Fibroblast of lung (primary cell): ENCODE measurements around the gene DTX1. TPM values are rescaled to one million over a fixed set of nuclear protein-coding genes. Genes with fewer than 3 reads are reported as not detected.
A peak's percentile ranks its signal among the peaks of the same experiment; 100 is the strongest.

Source experiments
- DNase-seq, 2 donors: peaks; one replicate each; pipeline versions ENCODE4 v3.0.0 to v3.0.0-alpha.2; 2010; ENCODE audit warnings: low read depth in 2 of 2
- H2AFZ ChIP-seq: 2 replicates; pipeline ENCODE4 v1.5.1; 2012; ENCODE audit warnings: low read length, control low read depth, inconsistent platforms
- H3K27ac ChIP-seq: 2 replicates; pipeline ENCODE4 v1.5.1; 2011; ENCODE audit warnings: low read length, control low read depth; ENCODE audit not compliant: insufficient read depth
- H3K27me3 ChIP-seq: 2 replicates; pipeline ENCODE4 v1.5.1; 2011; ENCODE audit warnings: mild to moderate bottlenecking, low read length; ENCODE audit not compliant: control insufficient read depth, insufficient read depth
- H3K36me3 ChIP-seq: 2 replicates; pipeline ENCODE4 v1.5.1; 2011; ENCODE audit warnings: low read length; ENCODE audit not compliant: control insufficient read depth, insufficient read depth
- H3K4me1 ChIP-seq: 2 replicates; pipeline ENCODE4 v1.5.1; 2011; ENCODE audit warnings: low read length; ENCODE audit not compliant: control insufficient read depth, insufficient read depth; ENCODE audit errors: extremely low read depth
- H3K4me2 ChIP-seq: 2 replicates; pipeline ENCODE4 v1.5.1; 2011; ENCODE audit warnings: low read length, control low read depth; ENCODE audit not compliant: insufficient read depth; ENCODE audit errors: extremely low read depth
- H3K4me3 ChIP-seq, 4 experiments: fragments of 200-600 bp in 1 of 4; sonication (generic) in 1 of 4; replicated peaks in 1 of 4; 2 replicates each; pipeline ENCODE4 v1.5.1; 2011 to 2016; ENCODE audit warnings: low read length in 4 of 4, low read depth in 3 of 4, mild to moderate bottlenecking in 3 of 4, control low read depth in 2 of 4, inconsistent platforms in 1 of 4, mixed read lengths in 1 of 4; ENCODE audit not compliant: insufficient read depth in 1 of 4; ENCODE audit errors: control extremely low read depth in 1 of 4
- H3K79me2 ChIP-seq: 2 replicates; pipeline ENCODE4 v1.5.1; 2012; ENCODE audit warnings: mild to moderate bottlenecking, low read length, inconsistent platforms; ENCODE audit not compliant: control insufficient read depth, insufficient read depth
- H3K9ac ChIP-seq: 2 replicates; pipeline ENCODE4 v1.5.1; 2011; ENCODE audit warnings: mild to moderate bottlenecking, low read length, control low read depth; ENCODE audit not compliant: insufficient read depth
- H3K9me3 ChIP-seq: 2 replicates; pipeline ENCODE4 v1.5.1; 2012; ENCODE audit warnings: low read depth, low read length; ENCODE audit not compliant: control insufficient read depth, insufficient read depth
- H4K20me1 ChIP-seq: 2 replicates; pipeline ENCODE4 v1.5.1; 2011; ENCODE audit warnings: low read length; ENCODE audit not compliant: control insufficient read depth, insufficient read depth; ENCODE audit errors: extremely low read depth
- EZH2 ChIP-seq: IDR thresholded peaks from 2 replicates; pipeline ENCODE4 v1.5.1; 2012; ENCODE audit warnings: low read length, control low read depth, mild to moderate bottlenecking; ENCODE audit errors: missing control alignments
- polyA minus RNA-seq: library from RNA; depleted of rRNA, polyadenylated mRNA; stranded (reverse); fragments of >200 nt; gene quantifications from 2 replicates; pipeline ENCODE4 v1.2.3, GENCODE V29; 2011; ENCODE audit warnings: low replicate concordance
- polyA plus RNA-seq, 2 donors: library from polyadenylated mRNA; depleted of rRNA in 1 of 2; stranded (reverse) in 1 of 2; unstranded in 1 of 2; fragments of >200 nt; gene quantifications; 2 replicates each; pipeline ENCODE4 v1.2.1, GENCODE V29; 2011 to 2012; ENCODE audit warnings: missing spikeins in 1 of 2
- total RNA-seq: library from RNA; depleted of rRNA; stranded (reverse); fragments of >200 nt; gene quantifications from 2 replicates; pipeline ENCODE4 v1.2.1, GENCODE V29; 2014
- TF ChIP-seq, protein P1 (sequence below), 2 donors: IDR thresholded peaks in 1 of 2; conservative IDR thresholded peaks in 1 of 2; 1 replicate in 1 of 2; 2 replicates in 1 of 2; pipeline ENCODE4 v1.5.1; 2011 to 2012; ENCODE audit warnings: low read length in 2 of 2, control low read depth in 1 of 2, inconsistent platforms in 1 of 2, low read depth in 1 of 2, mild to moderate bottlenecking in 1 of 2

Gene DTX1
- total RNA-seq (0.26 TPM in 1 of 2 replicates, not detected in the other), polyA plus RNA-seq (not detected in 2 replicates), polyA minus RNA-seq (not detected in 2 replicates)
- not detected in 2 replicates for polyA plus RNA-seq (2012)

DNA sequence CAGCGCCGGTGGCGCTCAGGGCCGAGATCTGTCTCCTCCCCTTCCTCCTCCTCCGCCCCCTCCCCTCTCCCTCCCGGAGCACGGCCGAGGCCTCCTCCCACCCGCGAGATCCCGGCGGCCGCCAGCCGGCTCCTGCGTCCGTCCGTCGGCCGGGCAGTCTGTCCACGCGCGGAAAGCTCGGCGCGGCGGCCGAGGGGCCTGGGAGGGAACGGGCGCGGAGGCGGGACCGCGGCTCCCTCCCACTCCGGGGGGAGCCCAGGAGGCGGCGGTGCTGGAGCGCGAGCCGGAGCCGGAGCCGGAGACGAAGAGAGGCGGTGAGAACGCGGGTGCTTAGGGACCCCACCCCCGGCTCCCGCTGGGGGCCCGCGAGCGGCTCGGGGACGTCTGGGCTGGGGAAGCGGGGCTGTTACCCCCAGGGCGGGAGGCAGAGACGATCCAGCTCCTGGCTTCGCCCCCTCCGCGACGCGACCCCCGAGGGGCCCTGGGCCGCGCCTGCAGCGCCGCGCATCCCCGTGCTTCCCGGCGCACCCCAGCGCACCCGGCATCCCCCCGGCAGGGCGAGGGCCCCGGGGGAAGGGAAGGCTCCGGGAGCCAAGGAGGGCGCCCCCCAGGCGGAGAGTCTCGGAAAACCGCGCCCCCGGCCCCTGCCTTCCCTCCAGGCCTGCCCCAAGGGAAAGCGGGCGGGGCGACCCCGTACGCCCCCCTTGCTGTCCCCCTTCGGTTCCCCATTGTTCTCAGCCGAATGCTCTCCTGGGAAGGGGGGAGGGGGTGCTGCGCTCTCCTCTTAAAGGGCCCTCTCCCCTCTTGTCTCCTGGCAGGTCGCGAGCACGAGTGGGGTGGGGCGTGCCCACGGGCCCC, at the start of gene DTX1:
Gene DTX1, plus strand, starts transcription at position 100 of the 858 bp plus-strand sequence. CDS start 1,463 bp downstream, outside the sequence.
- no peaks in the 10 kb centered on the region for H3K4me1 ChIP-seq
- no peak within 1 kb of the TSS for H3K9ac ChIP-seq
- H3K36me3 ChIP-seq: no peaks in the 10 kb centered on the region
- peak in 1 of 2 donors; percentile 3 for DNase-seq
- no peak within 1 kb of the TSS for H2AFZ ChIP-seq
- no peak for TF ChIP-seq EZH2
- TF ChIP-seq, protein P1, sequence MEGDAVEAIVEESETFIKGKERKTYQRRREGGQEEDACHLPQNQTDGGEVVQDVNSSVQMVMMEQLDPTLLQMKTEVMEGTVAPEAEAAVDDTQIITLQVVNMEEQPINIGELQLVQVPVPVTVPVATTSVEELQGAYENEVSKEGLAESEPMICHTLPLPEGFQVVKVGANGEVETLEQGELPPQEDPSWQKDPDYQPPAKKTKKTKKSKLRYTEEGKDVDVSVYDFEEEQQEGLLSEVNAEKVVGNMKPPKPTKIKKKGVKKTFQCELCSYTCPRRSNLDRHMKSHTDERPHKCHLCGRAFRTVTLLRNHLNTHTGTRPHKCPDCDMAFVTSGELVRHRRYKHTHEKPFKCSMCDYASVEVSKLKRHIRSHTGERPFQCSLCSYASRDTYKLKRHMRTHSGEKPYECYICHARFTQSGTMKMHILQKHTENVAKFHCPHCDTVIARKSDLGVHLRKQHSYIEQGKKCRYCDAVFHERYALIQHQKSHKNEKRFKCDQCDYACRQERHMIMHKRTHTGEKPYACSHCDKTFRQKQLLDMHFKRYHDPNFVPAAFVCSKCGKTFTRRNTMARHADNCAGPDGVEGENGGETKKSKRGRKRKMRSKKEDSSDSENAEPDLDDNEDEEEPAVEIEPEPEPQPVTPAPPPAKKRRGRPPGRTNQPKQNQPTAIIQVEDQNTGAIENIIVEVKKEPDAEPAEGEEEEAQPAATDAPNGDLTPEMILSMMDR (conservative IDR thresholded peaks at IDR 0.05 in 1 of 2, IDR thresholded peaks at IDR 0.05 in 1 of 2; ENCODE audit: low read depth in 1 of 2, low read length in 2 of 2): no peak
- no peak within 1 kb of the TSS for H3K27ac ChIP-seq
- no peaks in the 10 kb centered on the region for H3K9me3 ChIP-seq
- H3K79me2 ChIP-seq: no peaks in the 10 kb centered on the region
- peaks cover 9% of the 10 kb centered on the region for H3K27me3 ChIP-seq
- H4K20me1 ChIP-seq: peaks cover 2% of the 10 kb centered on the region
- no peak within 1 kb of the TSS for H3K4me2 ChIP-seq
- peak within 1 kb of the TSS in 1 of 4 experiments; percentile 35 for H3K4me3 ChIP-seq

DNA sequence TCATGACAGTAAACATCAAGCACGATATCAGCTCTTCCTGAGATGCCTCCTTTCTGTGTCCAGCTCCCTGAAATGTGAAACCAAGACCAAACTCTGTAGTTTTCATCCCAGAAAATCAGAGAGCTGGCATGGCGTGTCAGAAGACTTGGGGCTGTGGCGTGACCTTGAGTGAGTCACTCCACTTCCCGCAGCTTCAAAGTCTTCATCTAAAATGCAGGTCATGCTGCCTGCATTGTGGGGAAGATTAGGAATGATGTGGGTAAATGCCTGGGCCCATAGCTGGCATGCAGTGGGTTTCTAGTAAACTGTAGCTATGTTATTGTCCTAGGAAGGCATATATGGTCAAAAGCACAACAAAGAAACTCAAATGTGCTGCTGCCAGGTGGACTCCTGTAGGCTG, 49.4 kb upstream of the DTX1 start:
- H3K27ac ChIP-seq: no peak overlapping the region
- H3K9ac ChIP-seq: no peak overlapping the region
- no peak overlapping the region for H3K4me2 ChIP-seq
- H3K4me3 ChIP-seq: no peak overlapping the region
- H2AFZ ChIP-seq: no peak overlapping the region
- H3K27me3 ChIP-seq: no peaks in the 10 kb centered on the region
- H4K20me1 ChIP-seq: no peaks in the 10 kb centered on the region
- TF ChIP-seq EZH2: no peak
- TF ChIP-seq, protein P1 (conservative IDR thresholded peaks at IDR 0.05 in 1 of 2, IDR thresholded peaks at IDR 0.05 in 1 of 2; ENCODE audit: low read depth in 1 of 2, low read length in 2 of 2): no peak
- no peaks in the 10 kb centered on the region for H3K36me3 ChIP-seq
- H3K9me3 ChIP-seq: no peaks in the 10 kb centered on the region
- DNase-seq: peak in 1 of 2 donors; percentile 85
- no peaks in the 10 kb centered on the region for H3K79me2 ChIP-seq
- H3K4me1 ChIP-seq: no peaks in the 10 kb centered on the region

DNA sequence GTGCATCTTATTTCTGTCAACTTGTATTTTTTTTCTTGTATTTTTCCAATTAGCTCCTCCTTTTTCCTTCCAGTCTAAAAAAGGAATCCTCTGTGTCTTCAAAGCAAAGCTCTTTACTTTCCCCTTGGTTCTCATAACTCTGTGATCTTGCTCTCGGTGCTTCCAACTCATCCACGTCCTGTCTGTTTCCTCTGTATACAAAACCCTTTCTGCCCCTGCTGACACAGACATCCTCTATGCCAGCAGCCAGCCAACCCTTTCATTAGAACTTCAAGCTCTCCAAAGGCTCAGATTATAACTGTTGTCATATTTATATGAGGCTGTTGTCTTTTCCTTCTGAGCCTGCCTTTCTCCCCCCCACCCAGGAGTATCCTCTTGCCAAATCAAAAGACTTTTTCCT, 45.8 kb upstream of the DTX1 start:
- no peaks in the 10 kb centered on the region for H4K20me1 ChIP-seq
- TF ChIP-seq EZH2: no peak
- TF ChIP-seq, protein P1 (conservative IDR thresholded peaks at IDR 0.05 in 1 of 2, IDR thresholded peaks at IDR 0.05 in 1 of 2; ENCODE audit: low read depth in 1 of 2, low read length in 2 of 2): no peak
- no peaks in the 10 kb centered on the region for H3K9me3 ChIP-seq
- H3K79me2 ChIP-seq: no peaks in the 10 kb centered on the region
- no peaks in the 10 kb centered on the region for H3K27me3 ChIP-seq
- no peak overlapping the region for H3K4me3 ChIP-seq
- no peak overlapping the region for H3K9ac ChIP-seq
- DNase-seq: no peak
- H2AFZ ChIP-seq: no peak overlapping the region
- H3K4me2 ChIP-seq: no peak overlapping the region
- no peaks in the 10 kb centered on the region for H3K4me1 ChIP-seq
- H3K27ac ChIP-seq: no peak overlapping the region
- no peaks in the 10 kb centered on the region for H3K36me3 ChIP-seq
